IPS DF 6.9 (cell line): ENCODE measurements around the gene PRKD2.

ENCODE experiments used
- DNase-seq: peaks from one replicate; pipeline ENCODE4 v3.0.0-alpha.2; 2013; ENCODE audit warnings: low read depth, low spot score
- H3K27ac ChIP-seq: one replicate; pipeline ENCODE4 v1.5.1; 2013; ENCODE audit warnings: low read length, control low read depth
- H3K27me3 ChIP-seq: 2 replicates; pipeline ENCODE4 v1.6.1; 2013; ENCODE audit warnings: mild to moderate bottlenecking, low read length; ENCODE audit not compliant: control insufficient read depth, insufficient read depth
- H3K36me3 ChIP-seq: 2 replicates; pipeline ENCODE4 v1.6.1; 2013; ENCODE audit warnings: low read length; ENCODE audit not compliant: control insufficient read depth, insufficient read depth
- H3K4me1 ChIP-seq: 2 replicates; pipeline ENCODE4 v1.6.1; 2013; ENCODE audit warnings: low read length; ENCODE audit not compliant: control insufficient read depth, insufficient read depth
- H3K4me3 ChIP-seq: 2 replicates; pipeline ENCODE4 v1.5.1; 2013; ENCODE audit warnings: mild to moderate bottlenecking, low read length
- H3K9me3 ChIP-seq: 2 replicates; pipeline ENCODE4 v1.6.1; 2013; ENCODE audit warnings: low read length, inconsistent platforms; ENCODE audit not compliant: control insufficient read depth, insufficient read depth
- WGBS: extraction: QIAGEN DNeasy Blood & Tissue Kit; methylation state at CpG from one replicate; pipeline ENCODE4 v1.1.7; 2013; ENCODE audit warnings: mixed read lengths, missing lambda C conversion rate; ENCODE audit not compliant: insufficient read length, insufficient coverage; 5-methylcytosine and 5-hydroxymethylcytosine counted together

Gene PRKD2

GRCh38 chr19:46724468-46724867, 7.6 kb upstream of the PRKD2 start:
- no peak overlapping the region for H3K27ac ChIP-seq
- H3K4me1 ChIP-seq: no peaks in the 10 kb centered on the region
- no peaks in the 10 kb centered on the region for H3K27me3 ChIP-seq
- no peaks in the 10 kb centered on the region for H3K9me3 ChIP-seq
- DNase-seq: no peak
- WGBS: no CpG with 5 or more reads among the region's 20 CpGs
- H3K36me3 ChIP-seq: peaks cover 79% of the 10 kb centered on the region
- H3K4me3 ChIP-seq: no peak overlapping the region

GRCh38 chr19:46723471-46723870, 6.6 kb upstream of the PRKD2 start:
- Histone ChIP-seq H3K4me1 (no peaks in the 10 kb centered on the region), H3K9me3 (no peaks in the 10 kb centered on the region), H3K27me3 (no peaks in the 10 kb centered on the region), H3K36me3 (peaks cover 72% of the 10 kb centered on the region), H3K4me3 (no peak overlapping the region), H3K27ac (no peak overlapping the region)
- no CpG with 5 or more reads among the region's 6 CpGs for WGBS
- no peak for DNase-seq

- Histone ChIP-seq H3K27ac (no peak overlapping the region), H3K36me3 (peaks cover 68% of the 10 kb centered on the region), H3K27me3 (no peaks in the 10 kb centered on the region), H3K4me1 (no peaks in the 10 kb centered on the region), H3K4me3 (no peak overlapping the region), H3K9me3 (no peaks in the 10 kb centered on the region)
- no CpG with 5 or more reads among the region's 16 CpGs for WGBS
- DNase-seq: no peak
Measured at GRCh38 chr19:46723023-46723461, 6.1 kb upstream of the PRKD2 start.

GRCh38 chr19:46722421-46723022, 5.6 kb upstream of the PRKD2 start:
- DNase-seq: no peak
- H3K4me3 ChIP-seq: no peak overlapping the region
- H3K27ac ChIP-seq: no peak overlapping the region
- no peaks in the 10 kb centered on the region for H3K4me1 ChIP-seq
- H3K36me3 ChIP-seq: peaks cover 63% of the 10 kb centered on the region
- no CpG with 5 or more reads among the region's 25 CpGs for WGBS
- H3K27me3 ChIP-seq: no peaks in the 10 kb centered on the region
- no peaks in the 10 kb centered on the region for H3K9me3 ChIP-seq

GRCh38 chr19:46722004-46722380, 5.1 kb upstream of the PRKD2 start:
- no peak overlapping the region for H3K4me3 ChIP-seq
- no peak for DNase-seq
- H3K9me3 ChIP-seq: no peaks in the 10 kb centered on the region
- no peaks in the 10 kb centered on the region for H3K4me1 ChIP-seq
- H3K27me3 ChIP-seq: no peaks in the 10 kb centered on the region
- peaks cover 57% of the 10 kb centered on the region for H3K36me3 ChIP-seq
- no peak overlapping the region for H3K27ac ChIP-seq
- WGBS: no CpG with 5 or more reads among the region's 17 CpGs

- no peaks in the 10 kb centered on the region for H3K9me3 ChIP-seq
- H3K4me1 ChIP-seq: no peaks in the 10 kb centered on the region
- peaks cover 52% of the 10 kb centered on the region for H3K36me3 ChIP-seq
- no peak overlapping the region for H3K27ac ChIP-seq
- H3K27me3 ChIP-seq: no peaks in the 10 kb centered on the region
- no peak for DNase-seq
- H3K4me3 ChIP-seq: no peak overlapping the region
- WGBS: no CpG with 5 or more reads among the region's 16 CpGs
Measured at GRCh38 chr19:46721269-46722003, 4.5 kb upstream of the PRKD2 start.

- DNase-seq: no peak
- H3K36me3 ChIP-seq: peaks cover 47% of the 10 kb centered on the region
- no peaks in the 10 kb centered on the region for H3K4me1 ChIP-seq
- no CpG with 5 or more reads among the region's 22 CpGs for WGBS
- no peaks in the 10 kb centered on the region for H3K27me3 ChIP-seq
- no peak overlapping the region for H3K27ac ChIP-seq
- H3K4me3 ChIP-seq: no peak overlapping the region
- no peaks in the 10 kb centered on the region for H3K9me3 ChIP-seq
Measured at GRCh38 chr19:46720503-46721239, 3.8 kb upstream of the PRKD2 start.

- peaks cover 40% of the 10 kb centered on the region for H3K36me3 ChIP-seq
Measured at GRCh38 chr19:46719629-46720502, 3.0 kb upstream of the PRKD2 start.

GRCh38 chr19:46718934-46719622, 2.2 kb upstream of the PRKD2 start:
- Histone ChIP-seq H3K27me3 (no peaks in the 10 kb centered on the region), H3K27ac (no peak overlapping the region), H3K9me3 (no peaks in the 10 kb centered on the region), H3K36me3 (peaks cover 33% of the 10 kb centered on the region), H3K4me1 (peaks cover 1% of the 10 kb centered on the region; the same call in 1 of the 2 replicates), H3K4me3 (no peak overlapping the region)
- no peak for DNase-seq
- no CpG with 5 or more reads among the region's 15 CpGs for WGBS

More at GRCh38 chr19:46719629-46720502, 3.0 kb upstream of the PRKD2 start:
- Histone ChIP-seq H3K4me1 (peaks cover 1% of the 10 kb centered on the region; the same call in 1 of the 2 replicates), H3K9me3 (no peaks in the 10 kb centered on the region), H3K27ac (no peak overlapping the region), H3K27me3 (no peaks in the 10 kb centered on the region), H3K4me3 (no peak overlapping the region)
- DNase-seq: no peak
- WGBS: no CpG with 5 or more reads among the region's 25 CpGs
